Measurements from ENCODE around the gene PRG2.
"Not testable (repeated sequence)": the region's sequence is repeated elsewhere in the genome, so short reads cannot be mapped to it uniquely, and the experiment has no call there.

The PRG2 gene

DNA sequence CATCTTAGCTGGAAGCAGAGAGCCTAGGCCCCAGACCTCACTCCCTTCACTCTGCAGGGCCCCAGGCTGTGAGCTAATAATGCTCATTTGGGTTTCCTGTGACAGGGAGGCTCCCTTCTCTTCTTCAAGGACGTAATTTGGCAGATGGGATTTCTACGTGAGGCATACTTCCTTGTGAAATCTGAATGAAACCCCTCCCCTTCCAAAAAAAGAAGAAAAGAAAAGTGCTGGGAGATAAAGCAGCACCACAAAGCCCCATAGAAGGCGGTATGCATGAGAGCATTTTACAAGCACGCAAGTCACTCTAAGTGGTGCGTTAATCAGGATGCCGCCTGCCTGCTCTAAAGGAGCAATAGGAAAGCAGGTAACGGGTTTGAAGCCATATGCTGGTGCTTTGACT is 46.6 kb downstream of the PRG2 start:
- Histone ChIP-seq H3K9me3 (ENCODE audit: control insufficient read depth, insufficient read depth, low read length) (no peaks in the 10 kb centered on the region), H3K4me3 (ENCODE audit: low read depth, low read length) (no peak overlapping the region), H3K27me3 (ENCODE audit: control insufficient read depth, insufficient read depth, low read length) (peaks cover 22% of the 10 kb centered on the region; the same call in 1 of the 2 replicates), H3K4me1 (ENCODE audit: control insufficient read depth, insufficient read depth, low read length) (peaks cover 23% of the 10 kb centered on the region), H3K9ac (ENCODE audit: low read depth, low read length) (no peak overlapping the region), H3K27ac (ENCODE audit: low read depth, low read length) (no peak overlapping the region), H3K36me3 (ENCODE audit: control insufficient read depth, insufficient read depth, low read length) (no peaks in the 10 kb centered on the region)

- Histone ChIP-seq H3K27me3 (ENCODE audit: control insufficient read depth, insufficient read depth, low read length) (peaks cover 17% of the 10 kb centered on the region; the same call in 1 of the 2 replicates), H3K9me3 (ENCODE audit: control insufficient read depth, insufficient read depth, low read length) (no peaks in the 10 kb centered on the region), H3K4me1 (ENCODE audit: control insufficient read depth, insufficient read depth, low read length) (peaks cover 23% of the 10 kb centered on the region), H3K27ac (ENCODE audit: low read depth, low read length) (no peak overlapping the region), H3K9ac (ENCODE audit: low read depth, low read length) (no peak overlapping the region), H3K4me3 (ENCODE audit: low read depth, low read length) (no peak overlapping the region), H3K36me3 (ENCODE audit: control insufficient read depth, insufficient read depth, low read length) (no peaks in the 10 kb centered on the region)
Observed at GRCh38 chr11:57342702-57343101, 47.7 kb downstream of the PRG2 start.

DNA sequence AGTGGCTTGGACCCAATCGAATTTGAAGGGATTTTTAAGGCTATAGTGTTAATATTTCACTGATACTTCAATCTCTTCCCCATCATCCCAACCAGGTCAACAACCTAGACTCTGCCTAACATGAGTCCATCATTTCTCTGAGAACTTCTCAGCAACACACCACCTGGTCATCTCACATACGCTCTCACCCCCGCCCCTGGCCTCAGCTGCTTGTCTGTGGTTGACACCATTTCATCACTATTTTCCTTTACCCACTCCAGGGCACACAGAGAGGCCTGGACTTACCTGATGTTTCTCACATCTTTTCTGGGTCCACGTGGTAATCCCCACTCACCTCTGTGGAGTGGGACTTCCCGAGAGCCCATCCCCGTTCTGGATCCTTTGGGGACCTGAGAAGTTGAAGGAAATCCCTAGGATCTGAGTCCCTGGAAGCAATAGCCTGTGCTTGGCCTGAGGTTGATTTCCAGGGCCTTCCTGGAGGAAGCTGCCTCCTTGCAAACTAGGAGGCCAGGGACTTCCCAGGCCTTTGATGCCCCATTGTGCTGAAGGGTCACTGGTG is 49.1 kb downstream of the PRG2 start:
- H3K4me1 ChIP-seq (ENCODE audit: control insufficient read depth, insufficient read depth, low read length), result peaks cover 23% of the 10 kb centered on the region
- no peaks in the 10 kb centered on the region for H3K36me3 ChIP-seq (ENCODE audit: control insufficient read depth, insufficient read depth, low read length)
- H3K9me3 ChIP-seq (ENCODE audit: control insufficient read depth, insufficient read depth, low read length), result no peaks in the 10 kb centered on the region
- no peak overlapping the region for H3K9ac ChIP-seq (ENCODE audit: low read depth, low read length)
- H3K27ac ChIP-seq (ENCODE audit: low read depth, low read length), result no peak overlapping the region
- peaks cover 17% of the 10 kb centered on the region; the same call in 1 of the 2 replicates for H3K27me3 ChIP-seq (ENCODE audit: control insufficient read depth, insufficient read depth, low read length)
- H3K4me3 ChIP-seq (ENCODE audit: low read depth, low read length), result no peak overlapping the region

- Histone ChIP-seq H3K4me3 (ENCODE audit: low read depth, low read length) (no peak overlapping the region), H3K9ac (ENCODE audit: low read depth, low read length) (no peak overlapping the region), H3K9me3 (ENCODE audit: control insufficient read depth, insufficient read depth, low read length) (no peaks in the 10 kb centered on the region), H3K27me3 (ENCODE audit: control insufficient read depth, insufficient read depth, low read length) (peaks cover 16% of the 10 kb centered on the region; the same call in 1 of the 2 replicates), H3K36me3 (ENCODE audit: control insufficient read depth, insufficient read depth, low read length) (no peaks in the 10 kb centered on the region), H3K27ac (ENCODE audit: low read depth, low read length) (no peak overlapping the region), H3K4me1 (ENCODE audit: control insufficient read depth, insufficient read depth, low read length) (peaks cover 25% of the 10 kb centered on the region; the same call in 1 of the 2 replicates)
Observed at GRCh38 chr11:57340039-57340615, 50.3 kb downstream of the PRG2 start.

DNA sequence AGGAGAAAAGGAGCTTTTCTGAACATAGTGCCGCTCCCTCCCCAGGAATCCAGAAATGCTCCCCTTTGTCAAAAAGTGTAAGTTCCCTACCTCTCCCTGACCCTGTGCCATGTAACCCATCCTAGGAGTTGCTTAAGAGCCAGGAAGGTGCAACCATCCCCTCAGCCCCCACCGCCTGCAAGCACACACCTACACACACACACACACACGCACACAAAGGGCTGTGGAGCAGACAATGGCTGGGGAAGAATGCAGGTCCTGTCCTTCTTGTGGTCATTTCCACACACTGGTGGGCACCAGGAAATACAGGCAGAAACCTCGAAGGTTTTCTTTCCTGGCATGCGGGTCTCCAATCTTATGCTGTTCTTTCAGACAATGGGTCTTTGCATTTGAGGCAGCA is 51.1 kb downstream of the PRG2 start:
- H3K27ac ChIP-seq (ENCODE audit: low read depth, low read length), result no peak overlapping the region
- peaks cover 31% of the 10 kb centered on the region for H3K4me1 ChIP-seq (ENCODE audit: control insufficient read depth, insufficient read depth, low read length)
- peaks cover 11% of the 10 kb centered on the region; the same call in 1 of the 2 replicates for H3K27me3 ChIP-seq (ENCODE audit: control insufficient read depth, insufficient read depth, low read length)
- H3K36me3 ChIP-seq (ENCODE audit: control insufficient read depth, insufficient read depth, low read length), result peaks cover 6% of the 10 kb centered on the region
- no peak overlapping the region for H3K9ac ChIP-seq (ENCODE audit: low read depth, low read length)
- H3K9me3 ChIP-seq (ENCODE audit: control insufficient read depth, insufficient read depth, low read length), result no peaks in the 10 kb centered on the region
- no peak overlapping the region for H3K4me3 ChIP-seq (ENCODE audit: low read depth, low read length)

DNA sequence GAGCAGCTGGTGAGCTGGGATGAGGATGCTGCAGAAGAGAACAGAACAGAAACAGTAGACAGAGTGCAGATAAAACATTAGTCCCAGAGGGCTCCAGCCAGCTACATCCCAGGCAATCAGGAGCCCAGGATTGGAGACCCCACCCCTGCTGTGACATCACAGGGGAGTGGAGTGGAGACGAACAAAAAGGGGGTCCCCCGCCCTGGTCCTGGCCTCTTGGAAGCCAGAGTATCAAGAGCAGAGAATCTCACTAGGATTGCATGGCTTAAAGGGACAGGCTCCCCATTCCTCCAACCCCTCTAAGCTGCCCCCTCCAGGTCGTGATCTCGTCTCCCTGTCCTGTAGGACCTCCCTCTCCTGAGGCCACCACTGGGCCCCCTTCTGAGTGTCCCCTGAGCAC is 52.3 kb downstream of the PRG2 start, which contains the start of gene P2RX3:
P2RX3 (plus strand) TSS at position 211 of the 400 bp plus-strand sequence. CDS start 199 bp downstream, outside the sequence.
- peaks cover 18% of the 10 kb centered on the region for H3K36me3 ChIP-seq (ENCODE audit: control insufficient read depth, insufficient read depth, low read length)
- H3K4me1 ChIP-seq (ENCODE audit: control insufficient read depth, insufficient read depth, low read length), result peaks cover 24% of the 10 kb centered on the region
- no peak within 1 kb of the TSS for H3K27ac ChIP-seq (ENCODE audit: low read depth, low read length)
- no peak within 1 kb of the TSS for H3K4me3 ChIP-seq (ENCODE audit: low read depth, low read length)
- no peaks in the 10 kb centered on the region for H3K9me3 ChIP-seq (ENCODE audit: control insufficient read depth, insufficient read depth, low read length)
- H3K9ac ChIP-seq (ENCODE audit: low read depth, low read length), result no peak within 1 kb of the TSS
- H3K27me3 ChIP-seq (ENCODE audit: control insufficient read depth, insufficient read depth, low read length), result peaks cover 11% of the 10 kb centered on the region; the same call in 1 of the 2 replicates

- H3K9me3 ChIP-seq (ENCODE audit: control insufficient read depth, insufficient read depth, low read length); H3K4me3 ChIP-seq (ENCODE audit: low read depth, low read length); H3K27ac ChIP-seq (ENCODE audit: low read depth, low read length); H3K9ac ChIP-seq (ENCODE audit: low read depth, low read length): not testable (repeated sequence)
- Histone ChIP-seq H3K4me1 (ENCODE audit: control insufficient read depth, insufficient read depth, low read length) (peaks cover 19% of the 10 kb centered on the region), H3K36me3 (ENCODE audit: control insufficient read depth, insufficient read depth, low read length) (peaks cover 30% of the 10 kb centered on the region), H3K27me3 (ENCODE audit: control insufficient read depth, insufficient read depth, low read length) (peaks cover 11% of the 10 kb centered on the region; the same call in 1 of the 2 replicates)
Observed at GRCh38 chr11:57336856-57337255, 53.6 kb downstream of the PRG2 start.

Data from HUES48 (cell line).